HG03571 (cell line): ENCODE measurements around the gene AXIN2.
"Not testable (repeated sequence)": the region's sequence is repeated elsewhere in the genome, so short reads cannot be mapped to it uniquely, and the experiment has no call there.

Experiments
- ATAC-seq: cut with Tn5 transposase; IDR thresholded peaks from one replicate; pipeline ENCODE4 v1.9.1; 2021; ENCODE audit not compliant: unreplicated experiment

The AXIN2 gene

GRCh38 chr17:65487161-65487560, 74.3 kb downstream of the AXIN2 start:
- ATAC-seq, result no peak

GRCh38 chr17:65485388-65486299, 75.8 kb downstream of the AXIN2 start:
- no peak for ATAC-seq

- not testable (repeated sequence) for ATAC-seq
These were observed 77.0 kb downstream of the AXIN2 start for GRCh38 chr17:65484405-65484804.

GRCh38 chr17:65483438-65483837, 78.0 kb downstream of the AXIN2 start:
- no peak for ATAC-seq

GRCh38 chr17:65482201-65482600, 79.2 kb downstream of the AXIN2 start:
- no peak for ATAC-seq

GRCh38 chr17:65479282-65479681, 82.2 kb downstream of the AXIN2 start:
- no peak for ATAC-seq
